SH-SY5Y (cell line): ENCODE results near the gene PGA5.

ENCODE experiments used
- GATA2 ChIP-seq: IDR thresholded peaks from 2 replicates; pipeline ENCODE4 v1.6.1; 2011; ENCODE audit warnings: mild to moderate bottlenecking, low read depth, low read length
- GATA3 ChIP-seq: IDR thresholded peaks from 2 replicates; pipeline ENCODE4 v1.6.1; 2011; ENCODE audit warnings: low read depth, mild to moderate bottlenecking, low read length, moderate library complexity

GRCh38 chr11:61194981-61195695 lies 45.8 kb upstream of the PGA5 start:
- no peak for TF ChIP-seq GATA3
- TF ChIP-seq GATA2 = no peak
